GM18498 (cell line): ENCODE data around the gene PKDREJ.

Source experiments
- ATAC-seq: cut with Tn5 transposase; IDR thresholded peaks from one replicate; pipeline ENCODE4 v1.9.1; 2021; ENCODE audit warnings: mild to moderate bottlenecking, moderate library complexity; ENCODE audit not compliant: unreplicated experiment

Gene PKDREJ

GRCh38 chr22:46290121-46290842, 27.1 kb upstream of the PKDREJ start:
- ATAC-seq: no peak

DNA sequence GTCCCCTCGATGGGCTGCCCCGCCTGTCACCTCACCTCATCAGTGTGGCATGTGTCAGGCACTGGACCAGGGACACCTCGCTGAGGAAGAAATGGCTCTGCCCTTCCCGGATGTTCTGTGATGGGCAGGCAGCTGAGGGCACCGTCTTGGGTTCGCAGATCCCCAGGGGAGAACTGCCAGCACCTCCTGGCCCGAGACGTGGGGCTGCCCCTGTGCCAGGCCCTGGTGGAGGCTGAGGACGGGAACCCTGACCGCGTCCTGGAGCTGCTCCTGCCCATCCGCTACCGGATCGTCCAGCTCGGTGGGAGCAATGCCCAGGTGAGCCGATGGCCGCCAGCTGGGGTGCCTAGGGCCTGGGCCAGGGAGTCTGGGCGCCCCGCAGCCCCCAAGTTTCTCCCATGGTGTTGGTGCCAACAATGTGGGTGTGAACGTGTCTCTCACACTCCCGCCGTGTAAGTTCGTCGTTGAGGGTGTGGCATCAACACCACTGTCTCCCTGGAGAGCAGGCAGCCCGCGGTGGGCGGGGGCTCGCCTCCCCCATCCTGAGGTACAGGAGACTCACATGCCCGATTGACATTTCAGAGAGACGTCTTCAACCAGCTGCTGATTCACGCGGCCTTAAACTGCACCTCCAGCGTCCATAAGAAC, 26.2 kb upstream of the PKDREJ start:
- ATAC-seq: no peak

DNA sequence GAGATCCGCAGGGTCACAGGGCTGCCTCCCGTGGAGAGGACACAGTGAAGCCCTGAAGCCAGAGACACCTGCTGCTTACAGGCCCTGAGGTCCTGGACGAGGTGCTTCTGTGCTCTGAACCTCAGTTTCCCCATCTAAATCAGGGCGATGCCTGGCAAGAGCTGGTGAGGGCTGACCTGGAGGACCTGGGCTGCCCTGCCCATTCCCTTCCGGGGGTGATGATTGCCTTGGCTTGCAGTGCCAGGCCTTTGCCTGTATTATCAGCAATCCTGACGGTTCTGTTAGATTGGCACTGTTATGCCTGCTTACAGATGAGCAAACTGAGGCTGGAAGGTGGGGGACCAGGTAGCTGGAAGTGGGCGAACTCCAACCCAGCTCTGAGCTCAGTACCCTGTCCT, 25.7 kb upstream of the PKDREJ start:
- no peak for ATAC-seq

DNA sequence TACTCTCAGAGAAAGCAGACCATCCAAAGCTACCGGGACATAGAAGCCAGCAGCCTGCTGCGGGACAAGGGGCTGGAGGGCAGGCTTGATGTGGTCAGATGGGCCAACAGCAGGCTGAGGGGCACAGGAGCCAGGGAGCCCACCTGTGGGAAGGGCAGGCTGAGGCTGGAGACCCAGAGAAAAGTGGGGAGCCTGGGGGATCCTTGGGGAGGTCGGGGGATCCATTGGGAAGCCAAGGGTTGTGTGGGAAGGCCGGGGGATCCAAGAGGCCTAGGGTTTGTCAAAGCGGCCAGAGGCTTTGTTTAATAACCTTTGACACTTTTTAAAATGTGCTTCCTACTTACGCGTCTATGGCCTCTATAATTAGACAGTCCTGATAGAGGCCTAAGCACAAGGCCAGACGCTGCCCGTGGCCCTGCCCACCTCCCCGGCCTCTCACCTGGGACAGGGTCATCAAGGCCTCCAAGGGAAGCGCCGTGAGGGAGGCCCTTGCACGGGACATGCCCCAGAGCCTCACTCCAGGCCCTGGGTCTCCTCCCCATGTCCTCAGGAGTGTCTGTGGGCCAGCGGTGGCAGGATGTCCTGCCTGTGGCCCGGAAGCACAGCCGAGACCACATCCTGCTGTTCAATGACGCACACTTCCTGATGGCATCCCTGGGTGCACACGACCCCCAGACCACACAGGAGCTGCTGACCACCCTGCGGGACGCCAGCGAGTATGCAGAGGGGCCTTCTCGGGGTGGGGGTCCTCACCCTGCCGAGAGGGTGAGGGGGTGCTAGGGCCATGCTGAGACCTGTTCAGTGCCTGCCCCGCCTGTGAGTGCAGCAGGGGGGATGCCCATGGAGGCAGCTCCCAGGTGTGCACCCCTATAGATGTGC, 25.0 kb upstream of the PKDREJ start:
- ATAC-seq: peak; percentile 80

GRCh38 chr22:46286941-46287872, 24.1 kb upstream of the PKDREJ start:
- no peak for ATAC-seq

GRCh38 chr22:46286006-46286405, 22.9 kb upstream of the PKDREJ start:
- no peak for ATAC-seq

DNA sequence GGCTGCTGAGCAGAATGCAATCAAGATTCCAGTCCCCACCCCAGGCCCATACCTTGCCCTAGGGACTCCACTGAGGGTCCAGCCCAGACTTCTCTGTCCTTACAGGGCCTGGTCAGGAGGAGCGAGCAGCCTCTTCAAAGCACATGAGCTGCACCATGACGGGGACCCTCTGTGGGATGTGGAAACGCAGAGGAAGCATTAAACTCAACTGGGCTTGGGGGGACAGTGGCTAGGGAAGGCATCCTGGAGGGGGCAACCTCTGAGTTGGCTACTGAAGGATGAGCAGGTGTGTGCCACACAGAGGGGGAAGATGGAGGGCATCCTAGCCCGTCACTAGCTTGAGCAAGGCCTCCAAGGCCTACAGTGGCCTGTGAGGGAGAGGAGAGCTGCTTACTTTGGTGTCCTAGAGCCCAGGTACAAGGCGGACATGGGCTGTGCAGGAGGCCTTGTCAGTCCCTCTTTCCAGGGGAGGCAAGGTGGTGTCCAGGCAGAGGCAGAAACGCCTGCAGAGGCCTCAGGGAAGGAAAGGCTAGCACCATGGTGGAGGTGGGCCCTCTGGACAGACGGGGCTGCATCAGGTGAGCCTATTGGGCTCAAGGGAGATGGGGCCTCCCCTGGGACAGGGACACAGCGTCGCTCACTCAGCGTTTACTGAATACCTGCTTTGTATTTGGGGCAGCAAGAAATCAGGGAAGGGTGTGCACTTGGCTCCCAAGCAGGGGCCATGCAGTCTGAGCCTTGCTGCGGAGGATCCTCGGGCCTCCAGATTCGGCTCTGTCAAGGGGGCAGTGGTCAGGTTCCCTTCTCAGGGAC, 18.9 kb upstream of the PKDREJ start:
- ATAC-seq: no peak

DNA sequence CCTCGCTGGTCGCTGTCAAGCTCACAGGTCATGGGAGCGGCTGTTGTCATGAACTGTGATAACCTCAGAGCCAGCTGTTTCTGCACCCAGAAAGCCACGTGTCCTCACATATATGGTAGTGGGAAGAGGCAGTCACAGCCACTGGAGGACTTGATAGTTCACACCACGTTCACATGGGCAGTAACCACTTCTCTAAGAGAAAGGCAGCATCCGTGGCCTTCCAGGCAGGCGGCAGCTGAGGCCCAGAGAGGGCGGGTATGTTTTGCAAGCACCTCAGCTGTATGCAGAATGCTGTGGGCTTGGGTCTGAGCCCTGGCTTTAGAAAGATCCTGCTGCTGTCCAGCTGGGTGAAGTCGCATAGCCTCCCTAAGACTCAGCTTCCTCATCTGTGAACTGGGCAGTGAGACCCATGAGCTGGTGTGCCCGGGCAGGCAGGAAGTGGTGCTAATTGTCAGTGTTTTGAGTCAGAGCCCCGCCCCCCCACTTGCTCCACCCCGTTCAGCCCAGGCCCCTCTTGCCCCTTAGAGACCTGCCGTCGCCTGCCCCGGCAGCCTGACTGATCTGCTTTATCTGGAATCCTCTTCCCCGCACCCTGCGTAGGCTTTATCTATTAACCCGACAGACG, 18.0 kb upstream of the PKDREJ start:
- peak; percentile 62 for ATAC-seq

GRCh38 chr22:46280063-46280817, 17.1 kb upstream of the PKDREJ start:
- ATAC-seq: no peak

GRCh38 chr22:46278656-46279645, 15.8 kb upstream of the PKDREJ start:
- ATAC-seq: no peak

- ATAC-seq: no peak
Measured at GRCh38 chr22:46276563-46276962, 13.4 kb upstream of the PKDREJ start.

GRCh38 chr22:46275455-46276122, 12.4 kb upstream of the PKDREJ start:
- ATAC-seq: no peak

GRCh38 chr22:46274381-46274780, 11.2 kb upstream of the PKDREJ start:
- ATAC-seq: no peak

DNA sequence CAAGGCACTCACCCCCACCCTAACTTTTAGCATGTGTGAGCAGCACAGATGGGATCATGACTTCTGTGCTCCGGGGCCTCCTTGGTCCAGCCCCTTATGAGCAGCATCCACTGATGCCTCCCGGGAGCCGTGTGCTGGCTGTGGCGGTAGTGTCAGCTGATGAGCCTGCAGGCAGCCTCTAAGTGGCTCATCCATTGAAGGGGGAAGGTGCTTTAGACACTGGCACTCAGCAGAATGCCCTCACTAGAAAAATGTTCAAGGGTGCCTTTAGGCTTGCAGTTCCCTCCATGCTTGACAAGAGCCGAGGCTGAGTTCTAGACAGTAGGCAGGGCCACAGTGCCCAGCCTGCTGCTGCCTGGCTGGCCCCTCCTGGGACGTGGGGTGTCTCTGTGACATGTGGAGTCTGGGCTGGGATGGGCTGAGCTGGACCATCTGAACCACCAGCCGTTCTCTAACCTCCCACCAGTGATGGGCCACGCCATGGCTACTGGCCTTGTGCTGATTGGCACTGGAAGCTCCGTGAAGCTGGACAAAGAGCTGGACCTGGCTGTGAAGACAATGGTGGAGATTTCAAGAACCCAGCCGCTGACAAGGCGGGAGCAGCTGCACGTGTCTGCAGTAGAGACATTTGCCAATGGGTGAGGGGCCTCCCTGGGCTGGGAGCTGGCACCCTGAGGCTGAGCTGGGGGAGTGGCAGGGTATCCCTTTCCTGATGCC, 10.4 kb upstream of the PKDREJ start:
- ATAC-seq: no peak

GRCh38 chr22:46272762-46273431, 9.8 kb upstream of the PKDREJ start:
- no peak for ATAC-seq

- ATAC-seq: no peak
Measured at GRCh38 chr22:46272196-46272595, 9.1 kb upstream of the PKDREJ start.
